ENCODE data around the gene DPP6.
"Not testable (repeated sequence)": the region's sequence is repeated elsewhere in the genome, so short reads cannot be mapped to it uniquely, and the experiment has no call there.

DPP6 gene

DNA sequence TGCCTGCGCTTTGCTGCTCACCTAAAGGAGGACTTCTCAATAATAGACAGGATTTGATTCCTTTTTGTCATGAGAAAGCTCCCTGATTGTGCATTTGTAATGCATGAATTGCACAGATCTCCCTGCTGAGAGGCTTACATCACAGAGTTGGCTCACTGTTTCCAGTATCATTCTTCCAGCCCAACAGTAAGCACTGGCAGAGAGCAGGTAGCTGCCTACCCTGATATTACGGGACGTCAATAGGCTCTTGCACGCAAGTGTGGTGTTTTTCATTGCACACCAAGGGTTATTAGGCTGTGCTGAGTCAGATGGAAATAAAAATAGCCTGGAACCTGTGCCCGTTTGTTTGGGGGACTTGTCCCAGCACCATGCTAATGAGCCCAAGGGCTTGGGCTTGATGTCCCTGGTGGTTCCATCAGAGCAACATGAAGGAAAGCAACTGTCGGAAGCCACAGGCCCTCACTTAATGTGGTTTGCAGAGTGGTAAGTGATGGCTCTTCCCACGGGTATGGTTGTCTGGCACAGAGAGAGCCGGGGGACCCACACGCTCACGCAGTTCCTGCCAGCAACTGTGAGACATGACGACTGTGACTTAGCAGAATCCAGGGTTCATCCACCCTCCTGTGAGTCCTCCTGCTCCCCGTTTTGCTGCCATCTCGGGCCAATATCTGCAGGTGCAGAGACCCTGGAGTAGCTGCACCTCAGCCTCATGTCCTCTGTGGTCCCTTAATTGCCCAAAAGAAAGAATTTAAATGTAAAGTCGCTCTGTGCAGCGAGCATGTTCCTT, 20.4 kb downstream of the DPP6 start:
- DNase-seq (ENCODE audit: low read depth): not testable (repeated sequence)

- not testable (repeated sequence) for DNase-seq (ENCODE audit: low read depth)
These were observed 26.3 kb downstream of the DPP6 start for GRCh38 chr7:154078523-154078922.

GRCh38 chr7:154080249-154080648, 28.1 kb downstream of the DPP6 start:
- not testable (repeated sequence) for DNase-seq (ENCODE audit: low read depth)

DNA sequence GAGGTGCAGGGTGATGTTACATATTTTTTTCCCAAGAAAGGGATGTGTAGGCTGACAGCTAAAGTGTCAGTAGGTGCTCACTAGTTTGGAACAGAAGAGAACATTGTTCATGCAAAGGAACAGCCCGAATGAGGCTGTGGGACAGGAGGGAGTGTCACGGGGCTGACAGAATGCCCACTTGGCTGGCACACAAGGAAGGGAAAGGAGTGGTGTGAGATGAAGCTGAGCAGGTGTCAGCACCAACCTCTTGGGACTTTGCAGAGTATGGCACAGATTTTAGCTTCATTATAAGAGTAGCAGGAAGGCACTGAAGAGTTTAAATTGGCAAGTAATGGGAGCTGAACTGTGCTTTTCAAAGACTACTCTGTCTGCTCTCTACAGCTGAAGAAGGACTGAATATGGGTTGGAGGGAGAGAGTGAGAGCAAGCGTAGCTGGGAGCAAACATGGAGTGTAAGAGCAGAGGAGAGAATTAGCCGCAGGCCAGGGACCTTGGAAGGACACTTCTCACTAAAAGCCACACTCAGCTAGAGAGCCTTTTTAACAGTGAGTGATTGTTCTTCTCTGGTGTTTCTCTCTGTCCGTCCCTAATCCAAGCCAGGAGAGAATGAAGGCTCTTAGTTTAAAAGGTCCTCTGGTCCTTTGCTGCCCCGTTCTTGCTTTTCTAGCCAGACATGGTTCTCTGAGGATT, 35.0 kb downstream of the DPP6 start:
- DNase-seq (ENCODE audit: low read depth): not testable (repeated sequence)

- DNase-seq (ENCODE audit: low read depth): not testable (repeated sequence)
These were observed 39.9 kb downstream of the DPP6 start for GRCh38 chr7:154092093-154092492.

DNA sequence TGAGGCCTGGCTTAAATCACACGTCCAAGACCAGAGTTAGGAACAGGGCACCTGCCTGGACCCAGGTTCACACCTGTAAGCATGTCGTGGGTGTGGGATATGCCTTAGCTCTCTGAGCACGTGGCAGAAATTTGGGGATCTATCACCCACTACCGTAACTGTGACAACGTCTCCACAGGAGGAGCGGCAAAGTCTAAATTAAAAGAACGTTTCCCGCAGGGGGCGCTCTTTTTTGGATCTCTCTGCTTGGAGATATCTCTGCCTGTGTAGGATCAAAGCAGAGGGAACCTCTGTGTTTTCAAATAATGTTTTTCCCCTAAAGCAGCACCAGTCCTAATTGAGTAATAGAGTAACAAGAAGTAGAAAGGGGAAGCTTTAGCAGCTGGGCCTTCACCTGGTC, 43.0 kb downstream of the DPP6 start:
- DNase-seq (ENCODE audit: low read depth): not testable (repeated sequence)

DNA sequence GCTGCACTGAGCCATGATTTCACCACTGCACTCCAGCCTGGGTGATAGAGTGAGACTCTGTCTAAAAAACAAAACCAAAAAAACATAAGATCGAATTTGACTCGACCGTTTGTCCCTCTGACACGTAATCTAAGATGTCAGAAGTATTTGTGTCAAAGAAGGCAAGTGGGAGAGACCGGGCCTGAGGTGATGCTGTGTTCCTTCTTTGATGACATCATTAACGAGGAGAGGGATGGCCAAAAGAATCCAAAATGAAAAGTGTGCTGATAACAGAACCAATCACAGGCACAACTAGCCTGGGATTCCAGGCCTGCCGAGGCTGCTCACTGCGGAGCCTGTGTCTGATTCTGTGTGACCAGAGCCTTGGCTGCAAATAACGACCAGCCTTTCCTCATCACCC, 52.9 kb downstream of the DPP6 start:
- not testable (repeated sequence) for DNase-seq (ENCODE audit: low read depth)

GRCh38 chr7:154109615-154110014, 57.4 kb downstream of the DPP6 start:
- DNase-seq (ENCODE audit: low read depth): not testable (repeated sequence)

GRCh38 chr7:154113732-154114351, 61.6 kb downstream of the DPP6 start:
- DNase-seq (ENCODE audit: low read depth): not testable (repeated sequence)

- DNase-seq (ENCODE audit: low read depth): not testable (repeated sequence)
These were observed 65.5 kb downstream of the DPP6 start for GRCh38 chr7:154117411-154118390.

DNA sequence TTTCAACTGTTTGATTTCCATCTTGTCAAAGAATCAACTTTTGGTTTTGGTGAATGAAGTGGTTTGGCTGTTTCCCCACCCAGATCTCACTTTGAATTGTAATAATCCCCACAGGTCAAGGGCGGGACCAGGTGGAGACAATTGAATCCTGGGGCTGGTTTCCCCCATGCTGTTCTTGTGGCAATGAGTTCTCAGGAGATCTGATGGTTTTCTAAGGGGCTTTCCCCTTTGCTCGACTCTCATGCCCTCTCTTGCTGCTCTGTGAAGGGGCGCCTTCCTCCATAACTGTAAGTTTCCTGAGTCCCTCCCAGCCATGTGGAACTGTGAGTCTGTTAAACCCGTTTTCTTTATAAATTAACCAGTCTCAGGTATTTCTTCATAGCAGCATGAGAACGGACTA, 68.6 kb downstream of the DPP6 start:
- DNase-seq (ENCODE audit: low read depth): not testable (repeated sequence)

DNA sequence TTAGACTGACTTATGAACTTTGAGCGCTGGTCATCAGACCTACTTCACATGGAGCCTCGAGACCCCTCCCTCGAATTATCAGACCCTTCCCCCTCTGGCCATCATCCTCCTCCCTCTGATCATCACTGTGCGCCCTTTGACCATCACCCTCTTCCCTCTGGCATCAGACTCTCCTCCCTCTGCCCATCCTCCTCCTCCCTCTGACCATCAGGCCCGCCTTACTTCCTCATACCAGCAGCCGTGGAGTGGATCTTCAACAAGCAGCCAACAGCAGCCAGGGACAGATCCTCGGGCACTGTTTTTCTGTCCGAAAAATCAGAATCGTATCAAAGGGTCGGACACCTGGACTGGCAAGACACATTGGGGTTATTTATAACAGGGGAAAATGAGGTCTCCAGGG, 70.5 kb downstream of the DPP6 start:
- not testable (repeated sequence) for DNase-seq (ENCODE audit: low read depth)

- not testable (repeated sequence) for DNase-seq (ENCODE audit: low read depth)
These were observed 71.2 kb downstream of the DPP6 start for GRCh38 chr7:154123397-154123796.

- DNase-seq (ENCODE audit: low read depth): not testable (repeated sequence)
These were observed 76.9 kb downstream of the DPP6 start for GRCh38 chr7:154129142-154129541.

- DNase-seq (ENCODE audit: low read depth): not testable (repeated sequence)
These were observed 80.4 kb downstream of the DPP6 start for GRCh38 chr7:154132617-154133016.

- not testable (repeated sequence) for DNase-seq (ENCODE audit: low read depth)
These were observed 81.6 kb downstream of the DPP6 start for GRCh38 chr7:154133703-154134277.

DNA sequence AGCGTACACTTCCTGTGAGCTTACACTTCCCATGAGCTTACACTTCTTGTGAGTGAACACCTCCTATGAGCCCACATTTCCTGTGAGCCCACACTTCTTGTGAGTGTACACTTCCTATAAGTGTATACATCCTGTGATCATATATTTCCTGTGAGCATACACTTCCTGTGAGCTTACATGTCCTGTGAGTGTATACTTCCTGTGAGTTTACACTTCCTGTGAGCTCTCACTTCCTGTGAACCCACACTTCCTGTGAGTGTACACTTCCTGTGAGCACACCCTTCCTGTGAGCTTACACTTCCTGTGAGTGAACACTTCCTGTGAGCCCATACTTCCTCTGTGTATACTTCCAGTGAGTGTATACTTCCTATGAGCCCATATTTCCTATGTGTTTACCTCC, 82.5 kb downstream of the DPP6 start:
- not testable (repeated sequence) for DNase-seq (ENCODE audit: low read depth)

- DNase-seq (ENCODE audit: low read depth): not testable (repeated sequence)
These were observed 83.4 kb downstream of the DPP6 start for GRCh38 chr7:154135646-154136045.

DNA sequence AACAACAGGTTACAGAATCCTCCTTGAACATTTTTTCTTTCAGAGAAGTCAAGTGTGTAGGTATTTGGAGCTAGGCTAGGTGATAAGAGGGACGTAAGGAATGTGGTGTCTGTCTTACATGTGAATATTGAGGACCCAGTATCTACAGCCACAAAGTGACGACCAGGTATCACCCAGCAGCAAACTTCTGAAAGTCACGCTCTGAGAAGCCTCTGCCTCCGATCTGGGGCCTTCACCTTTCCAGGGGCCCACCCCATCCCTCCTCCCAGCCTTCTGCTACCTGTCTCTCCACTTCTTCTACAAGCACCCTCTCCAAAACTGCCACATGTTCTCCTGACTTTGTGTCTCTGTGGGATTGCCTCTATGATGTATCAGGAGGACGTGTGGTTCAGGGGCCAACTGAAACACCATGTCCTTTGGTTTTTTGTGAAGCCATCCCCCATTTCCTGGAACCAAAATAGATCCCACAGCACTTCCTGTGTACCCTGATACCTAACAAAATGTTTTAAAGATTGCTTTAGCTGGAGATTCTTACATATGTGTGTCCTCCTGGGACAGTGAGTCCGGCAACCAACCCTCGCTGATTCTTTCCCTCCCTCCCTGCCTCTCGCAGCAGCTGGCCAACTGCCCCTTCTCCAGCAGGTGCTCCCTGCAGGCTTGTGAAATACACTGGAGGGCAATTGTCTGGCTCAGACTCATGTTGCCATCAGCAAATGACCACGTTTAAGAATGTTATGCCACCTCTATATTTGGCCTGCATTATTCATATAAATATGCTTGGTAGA, 93.9 kb downstream of the DPP6 start:
- not testable (repeated sequence) for DNase-seq (ENCODE audit: low read depth)

DNA sequence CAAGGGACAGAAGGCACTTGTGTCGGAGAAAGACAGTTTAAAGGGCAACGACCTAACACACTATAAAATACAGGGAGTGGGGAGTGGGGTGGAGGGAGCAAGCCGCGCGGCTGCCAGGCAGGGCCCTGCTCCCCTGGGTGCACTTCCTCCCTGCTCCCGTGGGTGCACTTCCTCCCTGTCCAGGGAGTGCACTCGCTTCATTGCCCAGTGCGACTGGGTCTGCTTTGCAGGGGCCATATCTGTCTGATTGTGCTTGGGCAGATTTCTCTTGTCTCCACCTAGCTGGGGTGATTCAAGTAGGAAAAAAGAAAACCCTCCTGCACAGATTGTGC, 94.5 kb downstream of the DPP6 start:
- not testable (repeated sequence) for DNase-seq (ENCODE audit: low read depth)

Measured in stimulated activated CD8-positive, alpha-beta memory T cell treated with anti-CD3 and anti-CD28 coated beads, Interleukin-12 subunit alpha, Interleukin-12 subunit beta, amount 100 ng/mL, for 1 hour (primary cell).